ENCODE measurements around the gene TRPV2.

TRPV2 gene

GRCh38 chr17:16406742-16407674 is 8.4 kb upstream of the TRPV2 start:
- no peak for DNase-seq

- DNase-seq: peak; percentile 78
These were observed 7.3 kb upstream of the TRPV2 start for GRCh38 chr17:16407911-16408588.

GRCh38 chr17:16417399-16417798 is 2.0 kb downstream of the TRPV2 start:
- no peak for DNase-seq

GRCh38 chr17:16417896-16418684 is 2.7 kb downstream of the TRPV2 start:
- no peak for DNase-seq

GRCh38 chr17:16418685-16419068 is 3.3 kb downstream of the TRPV2 start:
- DNase-seq: no peak

GRCh38 chr17:16419074-16419928 is 3.9 kb downstream of the TRPV2 start:
- DNase-seq: peak; percentile 73

- peak; percentile 69 for DNase-seq
These were observed 4.5 kb downstream of the TRPV2 start for GRCh38 chr17:16419929-16420271.

GRCh38 chr17:16422416-16422815 is 7.0 kb downstream of the TRPV2 start:
- no peak for DNase-seq

GRCh38 chr17:16423226-16423872 is 8.0 kb downstream of the TRPV2 start:
- DNase-seq: no peak

- no peak for DNase-seq
These were observed 9.8 kb downstream of the TRPV2 start for GRCh38 chr17:16425202-16425601.

- no peak for DNase-seq
These were observed 10.6 kb downstream of the TRPV2 start for GRCh38 chr17:16425698-16426659.

GRCh38 chr17:16427020-16427419 is 11.6 kb downstream of the TRPV2 start:
- no peak for DNase-seq

- DNase-seq: peak; percentile 66
These were observed 12.9 kb downstream of the TRPV2 start for GRCh38 chr17:16428098-16428882.

GRCh38 chr17:16429083-16429482 is 13.7 kb downstream of the TRPV2 start:
- DNase-seq: no peak

- DNase-seq: no peak
These were observed 15.3 kb downstream of the TRPV2 start for GRCh38 chr17:16430650-16431049.

- no peak for DNase-seq
These were observed 16.6 kb downstream of the TRPV2 start for GRCh38 chr17:16432017-16432416.

- no peak for DNase-seq
These were observed 18.1 kb downstream of the TRPV2 start for GRCh38 chr17:16433514-16433913.

- DNase-seq: no peak
These were observed 19.3 kb downstream of the TRPV2 start for GRCh38 chr17:16434662-16435061.

GRCh38 chr17:16435925-16436886 is 20.8 kb downstream of the TRPV2 start:
- DNase-seq: no peak
